ENCODE measurements around the gene FLVCR2.

Gene FLVCR2

DNA sequence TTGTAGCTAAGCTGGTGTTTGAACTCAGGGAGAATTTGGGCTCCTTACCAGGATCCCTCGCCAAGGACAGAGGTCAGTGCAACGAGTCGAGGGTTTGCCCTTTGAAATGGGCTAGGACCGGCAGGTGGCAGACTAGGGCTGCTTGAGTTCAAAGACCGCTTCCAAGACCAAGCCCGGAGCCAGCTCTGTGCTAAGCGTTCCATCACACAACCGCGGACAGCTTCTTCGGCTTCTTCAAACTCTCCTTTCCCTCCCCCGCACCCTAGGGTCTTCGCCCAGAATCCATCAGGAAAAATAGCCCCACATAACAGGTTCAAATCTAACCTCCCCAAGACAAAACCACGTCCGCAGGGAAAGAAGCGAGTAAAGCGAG, 705 bp upstream of the FLVCR2 start:
- TF ChIP-seq, protein P1, sequence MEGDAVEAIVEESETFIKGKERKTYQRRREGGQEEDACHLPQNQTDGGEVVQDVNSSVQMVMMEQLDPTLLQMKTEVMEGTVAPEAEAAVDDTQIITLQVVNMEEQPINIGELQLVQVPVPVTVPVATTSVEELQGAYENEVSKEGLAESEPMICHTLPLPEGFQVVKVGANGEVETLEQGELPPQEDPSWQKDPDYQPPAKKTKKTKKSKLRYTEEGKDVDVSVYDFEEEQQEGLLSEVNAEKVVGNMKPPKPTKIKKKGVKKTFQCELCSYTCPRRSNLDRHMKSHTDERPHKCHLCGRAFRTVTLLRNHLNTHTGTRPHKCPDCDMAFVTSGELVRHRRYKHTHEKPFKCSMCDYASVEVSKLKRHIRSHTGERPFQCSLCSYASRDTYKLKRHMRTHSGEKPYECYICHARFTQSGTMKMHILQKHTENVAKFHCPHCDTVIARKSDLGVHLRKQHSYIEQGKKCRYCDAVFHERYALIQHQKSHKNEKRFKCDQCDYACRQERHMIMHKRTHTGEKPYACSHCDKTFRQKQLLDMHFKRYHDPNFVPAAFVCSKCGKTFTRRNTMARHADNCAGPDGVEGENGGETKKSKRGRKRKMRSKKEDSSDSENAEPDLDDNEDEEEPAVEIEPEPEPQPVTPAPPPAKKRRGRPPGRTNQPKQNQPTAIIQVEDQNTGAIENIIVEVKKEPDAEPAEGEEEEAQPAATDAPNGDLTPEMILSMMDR (IDR thresholded peaks at IDR 0.05): peak; percentile 78

DNA sequence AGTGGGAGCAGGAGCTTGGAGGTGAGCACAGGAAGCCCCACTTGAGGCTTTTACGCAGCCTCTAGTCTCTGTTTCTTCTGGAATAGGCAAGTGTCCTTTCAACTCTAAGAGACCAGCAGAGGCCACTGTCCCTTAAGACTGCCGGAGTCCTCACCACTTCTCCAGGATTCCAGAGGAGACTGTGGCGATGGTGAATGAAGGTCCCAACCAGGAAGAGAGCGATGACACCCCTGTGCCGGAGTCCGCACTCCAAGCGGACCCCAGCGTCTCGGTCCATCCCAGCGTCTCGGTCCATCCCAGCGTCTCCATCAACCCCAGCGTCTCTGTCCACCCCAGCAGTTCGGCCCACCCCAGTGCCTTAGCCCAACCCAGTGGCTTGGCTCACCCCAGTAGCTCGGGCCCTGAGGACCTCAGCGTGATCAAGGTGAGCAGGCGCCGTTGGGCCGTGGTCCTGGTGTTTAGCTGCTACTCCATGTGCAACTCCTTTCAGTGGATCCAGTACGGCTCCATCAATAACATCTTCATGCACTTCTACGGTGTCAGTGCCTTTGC, 442 bp downstream of the FLVCR2 start:
- TF ChIP-seq, protein P1 (IDR thresholded peaks at IDR 0.05): peak; percentile 43; the same call in 1 of the 2 replicates

DNA sequence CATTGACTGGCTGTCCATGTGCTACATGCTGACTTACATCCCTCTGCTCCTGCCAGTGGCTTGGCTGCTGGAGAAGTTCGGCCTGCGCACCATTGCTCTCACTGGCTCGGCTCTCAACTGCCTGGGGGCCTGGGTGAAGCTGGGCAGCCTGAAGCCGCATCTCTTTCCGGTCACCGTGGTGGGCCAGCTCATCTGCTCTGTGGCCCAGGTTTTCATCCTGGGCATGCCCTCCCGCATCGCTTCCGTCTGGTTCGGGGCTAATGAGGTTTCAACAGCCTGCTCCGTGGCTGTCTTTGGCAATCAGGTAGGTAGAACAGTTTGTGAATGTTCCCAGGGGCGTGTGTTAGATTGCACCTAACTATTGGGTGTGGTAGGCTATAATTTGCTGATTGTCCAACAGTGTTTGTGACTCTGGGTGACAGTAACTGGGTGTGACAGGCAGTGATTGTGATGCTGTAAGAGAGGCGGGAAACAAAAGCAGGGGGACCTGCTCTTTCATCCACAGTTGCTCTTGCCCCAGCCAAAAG, 981 bp downstream of the FLVCR2 start:
- TF ChIP-seq, protein P1 (IDR thresholded peaks at IDR 0.05): no peak

DNA sequence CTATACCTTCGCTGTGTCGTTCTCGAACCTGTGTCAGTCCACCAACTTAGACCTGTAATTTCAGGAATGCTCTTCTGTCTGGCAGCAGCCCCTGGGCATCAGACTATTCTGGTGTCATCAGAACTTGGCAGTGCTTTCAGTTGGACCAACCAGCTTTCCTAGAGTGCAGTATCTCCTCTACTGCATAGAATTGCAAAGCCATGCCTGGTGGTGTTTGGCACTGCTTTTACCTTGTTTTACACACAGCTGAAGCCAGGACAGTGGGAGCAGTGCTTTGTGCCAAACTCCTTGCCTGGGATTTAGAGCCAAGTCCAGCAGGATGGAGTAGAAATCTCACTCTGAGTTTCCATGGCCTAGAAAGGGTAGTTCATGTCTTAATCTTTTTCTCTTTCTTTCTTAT, 1.5 kb downstream of the FLVCR2 start:
- TF ChIP-seq, protein P1 (IDR thresholded peaks at IDR 0.05): no peak

DNA sequence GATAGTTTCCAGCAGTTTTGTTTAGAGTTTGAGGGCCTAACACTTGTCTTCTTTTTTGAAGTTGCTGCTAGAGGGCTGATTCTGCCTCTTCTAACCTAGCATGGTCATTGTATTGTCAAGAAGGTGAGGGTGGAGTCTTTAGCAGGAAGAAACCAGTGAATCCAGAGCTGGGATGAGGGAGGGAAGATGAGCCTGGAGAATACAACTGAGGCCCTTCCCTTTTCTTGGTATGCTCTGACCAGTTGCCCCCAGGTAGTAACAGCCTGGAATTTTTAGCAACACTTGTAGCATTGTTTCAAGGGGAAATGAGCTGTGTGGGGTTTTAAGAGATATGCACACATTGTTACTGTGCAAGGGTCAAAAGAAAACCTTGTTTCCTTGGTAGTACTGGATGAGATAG, 9.0 kb downstream of the FLVCR2 start:
- TF ChIP-seq, protein P1 (IDR thresholded peaks at IDR 0.05): no peak

DNA sequence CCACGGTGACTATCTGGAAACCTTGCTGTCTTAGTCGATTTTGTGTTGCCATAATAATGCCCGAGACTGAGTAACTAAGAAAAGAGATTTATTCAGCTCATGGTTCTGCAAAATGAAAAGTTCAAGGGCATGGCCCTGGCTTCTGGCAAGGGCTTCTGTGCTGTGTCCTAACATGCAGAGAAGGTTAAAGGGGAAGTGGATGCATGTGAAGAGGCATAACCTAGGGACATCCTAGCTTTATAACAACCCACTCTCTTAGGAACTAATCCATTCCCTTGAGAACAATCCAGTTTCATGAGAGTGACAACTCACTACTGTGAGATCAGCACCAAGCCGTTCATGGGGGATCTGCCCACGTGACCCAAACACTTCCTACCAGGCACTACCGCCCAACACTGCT, 11.5 kb downstream of the FLVCR2 start:
- TF ChIP-seq, protein P1 (IDR thresholded peaks at IDR 0.05): no peak

DNA sequence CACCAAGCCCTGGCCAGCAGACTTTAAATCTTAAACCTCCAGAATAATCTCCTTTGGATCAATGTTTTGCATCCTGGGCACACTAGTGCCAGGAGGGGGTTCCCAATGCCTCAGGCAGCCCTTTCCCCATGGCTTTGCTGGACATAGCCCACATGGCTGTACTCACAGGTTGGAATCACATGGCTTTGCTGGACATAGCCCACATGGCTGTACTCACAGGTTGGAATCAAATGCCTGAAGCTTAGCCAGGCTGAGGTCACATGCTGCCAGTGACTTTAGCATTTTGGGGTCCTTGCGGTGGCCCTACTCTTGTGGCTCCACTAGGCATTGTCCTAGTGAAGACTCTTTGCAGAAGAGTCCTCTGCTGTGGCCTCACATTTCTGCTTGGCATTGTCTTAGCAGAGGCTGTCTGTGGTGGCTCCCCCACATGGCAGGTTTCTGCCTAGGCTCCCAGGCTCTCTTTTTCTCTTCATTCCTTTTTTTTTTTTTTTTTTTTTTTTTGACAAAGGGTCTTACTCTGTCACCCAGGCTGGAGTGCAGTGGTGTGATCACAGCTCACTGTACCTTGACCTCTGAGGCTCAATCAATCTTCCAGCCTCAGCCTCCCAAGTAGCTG, 13.0 kb downstream of the FLVCR2 start:
- TF ChIP-seq, protein P1 (IDR thresholded peaks at IDR 0.05): no peak

All from LNCAP (cell line).